H1 (cell line): ENCODE data around the gene INHBA. TPM values are rescaled to one million over a fixed set of nuclear protein-coding genes. Genes with fewer than 3 reads are reported as not detected.

Experiments used
- CTCF ChIA-PET: fragments of 300-600 bp; sonication (Branson Sonifier 250); formaldehyde crosslinking; loops from one replicate; lab custom pipeline; 2021; ENCODE audit not compliant: partially characterized antibody; lab: Charles Lee
- POLR2A ChIA-PET: fragments of 300-600 bp; sonication (Branson Sonifier 250); formaldehyde crosslinking; loops from one replicate; lab custom pipeline; 2021; ENCODE audit warnings: inconsistent platforms; ENCODE audit not compliant: partially characterized antibody; lab: Charles Lee
- DNase-seq, 2 experiments: peaks; one replicate each; pipeline versions ENCODE4 v3.0.0 to v3.0.0-alpha.2; 2010 to 2022; ENCODE audit warnings: low spot score in 2 of 2, low read depth in 1 of 2, mixed read lengths in 1 of 2
- FAIRE-seq: peaks from 2 replicates; lab custom pipeline; 2011; peaks lifted over from hg19 to GRCh38; lab: Jason Lieb, UNC
- H2AFZ ChIP-seq: 2 replicates; pipeline ENCODE4 v1.8.1; 2012; ENCODE audit warnings: low read length, inconsistent platforms
- H2AK5ac ChIP-seq: 2 replicates; pipeline ENCODE4 v1.6.1; 2013; ENCODE audit warnings: low read depth, low read length
- H2BK120ac ChIP-seq: replicated peaks from 2 replicates; pipeline ENCODE3; 2013; ENCODE audit warnings: low read depth, low read length, inconsistent platforms
- H2BK12ac ChIP-seq: 2 replicates; pipeline ENCODE4 v1.6.1; 2013; ENCODE audit warnings: low read depth, low read length
- H2BK15ac ChIP-seq: 2 replicates; pipeline ENCODE4 v1.6.1; 2013; ENCODE audit warnings: low read length
- H2BK20ac ChIP-seq: 2 replicates; pipeline ENCODE4 v1.6.1; 2013; ENCODE audit warnings: low read length
- H2BK5ac ChIP-seq: 2 replicates; pipeline ENCODE4 v1.6.1; 2013; ENCODE audit warnings: low read depth, low read length
- H3K14ac ChIP-seq: 2 replicates; pipeline ENCODE4 v1.6.1; 2013; ENCODE audit warnings: inconsistent platforms; ENCODE audit not compliant: insufficient read length
- H3K18ac ChIP-seq: 2 replicates; pipeline ENCODE4 v1.6.1; 2013; ENCODE audit warnings: low read length; ENCODE audit errors: extremely low read depth
- H3K23ac ChIP-seq: 2 replicates; pipeline ENCODE4 v1.6.1; 2013; ENCODE audit warnings: inconsistent platforms; ENCODE audit not compliant: insufficient read length
- H3K23me2 ChIP-seq: 2 replicates; pipeline ENCODE4 v1.6.1; 2013; ENCODE audit warnings: low read depth, low read length
- H3K27ac ChIP-seq: 2 replicates; pipeline ENCODE4 v1.6.1; 2011; ENCODE audit warnings: low read depth, low read length, inconsistent platforms
- H3K27me3 ChIP-seq, 4 experiments: replicated peaks in 1 of 4; 1 replicate in 1 of 4; 2 replicates in 3 of 4; pipeline versions ENCODE4 v1.6.1 to v1.8.1; 2011 to 2013; ENCODE audit warnings: low read length in 3 of 4, mild to moderate bottlenecking in 3 of 4, inconsistent platforms in 2 of 4, mixed read lengths in 2 of 4, moderate library complexity in 1 of 4; ENCODE audit not compliant: control insufficient read depth in 3 of 4, insufficient read depth in 3 of 4; ENCODE audit errors: extremely low read depth in 1 of 4
- H3K36me3 ChIP-seq, 4 experiments: 2 replicates each; pipeline versions ENCODE4 v1.6.1 to v1.8.1; 2011 to 2013; ENCODE audit warnings: mild to moderate bottlenecking in 4 of 4, low read length in 3 of 4, moderate library complexity in 2 of 4, control low read depth in 1 of 4, inconsistent platforms in 1 of 4; ENCODE audit not compliant: insufficient read depth in 4 of 4, control insufficient read depth in 2 of 4
- H3K4ac ChIP-seq: replicated peaks from 2 replicates; pipeline ENCODE3; 2013; ENCODE audit warnings: low read length, low read depth, mixed read lengths, inconsistent platforms; ENCODE audit not compliant: insufficient read length
- H3K4me1 ChIP-seq, 4 experiments: replicated peaks in 1 of 4; 1 replicate in 1 of 4; 2 replicates in 3 of 4; pipeline versions ENCODE4 v1.6.1 to v1.8.1; 2011 to 2013; ENCODE audit warnings: low read length in 3 of 4, inconsistent platforms in 2 of 4, mixed read lengths in 1 of 4; ENCODE audit not compliant: insufficient read depth in 4 of 4, control insufficient read depth in 3 of 4
- H3K4me2 ChIP-seq, 2 experiments: 2 replicates each; pipeline versions ENCODE4 v1.6.1 to v1.8.1; 2011 to 2013; ENCODE audit warnings: low read depth in 2 of 2, low read length in 2 of 2, control low read depth in 1 of 2, inconsistent platforms in 1 of 2, mild to moderate bottlenecking in 1 of 2; ENCODE audit not compliant: insufficient read depth in 1 of 2
- H3K4me3 ChIP-seq, 4 experiments: fragments of 200-600, 300-600 bp in 1 of 4; sonication (generic), shearing (Covaris generic), sonication (Bioruptor Twin) in 1 of 4; 2 replicates each; pipeline versions ENCODE4 v1.5.1 to v1.8.1; 2011 to 2016; ENCODE audit warnings: low read length in 4 of 4, low read depth in 3 of 4, control low read depth in 2 of 4, inconsistent platforms in 2 of 4, mild to moderate bottlenecking in 2 of 4, mixed read lengths in 1 of 4, moderate library complexity in 1 of 4; ENCODE audit not compliant: insufficient read depth in 2 of 4; ENCODE audit errors: extremely low read depth in 1 of 4
- H3K56ac ChIP-seq: replicated peaks from 2 replicates; pipeline ENCODE3; 2013; ENCODE audit warnings: low read depth, mild to moderate bottlenecking, mixed read lengths, low read length, inconsistent platforms; ENCODE audit not compliant: insufficient read length
- H3K79me1 ChIP-seq: 2 replicates; pipeline ENCODE4 v1.6.1; 2013; ENCODE audit warnings: low read depth, low read length, control low read depth
- H3K79me2 ChIP-seq, 2 experiments: 2 replicates each; pipeline versions ENCODE4 v1.6.1 to v1.8.1; 2012 to 2013; ENCODE audit warnings: low read length in 2 of 2, mild to moderate bottlenecking in 2 of 2, inconsistent platforms in 1 of 2; ENCODE audit not compliant: insufficient read depth in 2 of 2, control insufficient read depth in 1 of 2
- H3K9ac ChIP-seq, 4 experiments: replicated peaks in 1 of 4; 1 replicate in 1 of 4; 2 replicates in 3 of 4; pipeline versions ENCODE4 v1.6.1 to v1.8.1; 2011 to 2013; ENCODE audit warnings: low read depth in 3 of 4, low read length in 3 of 4, control low read depth in 2 of 4, mild to moderate bottlenecking in 2 of 4, moderate library complexity in 2 of 4, inconsistent platforms in 1 of 4; ENCODE audit errors: extremely low read depth in 1 of 4
- H3K9me3 ChIP-seq, 2 experiments: 2 replicates each; pipeline versions ENCODE4 v1.6.1 to v1.8.1; 2012 to 2013; ENCODE audit warnings: mild to moderate bottlenecking in 2 of 2, moderate library complexity in 2 of 2, control low read depth in 1 of 2, inconsistent platforms in 1 of 2, low read depth in 1 of 2, low read length in 1 of 2, mixed read lengths in 1 of 2; ENCODE audit not compliant: insufficient read depth in 2 of 2
- H4K20me1 ChIP-seq, 2 experiments: replicated peaks in 1 of 2; 2 replicates each; pipeline versions ENCODE3 to v1.8.1; 2011 to 2013; ENCODE audit warnings: inconsistent platforms in 2 of 2, low read length in 2 of 2, mild to moderate bottlenecking in 1 of 2; ENCODE audit not compliant: insufficient read depth in 2 of 2, control insufficient read depth in 1 of 2
- H4K5ac ChIP-seq: 2 replicates; pipeline ENCODE4 v1.6.1; 2013; ENCODE audit warnings: low read length, low read depth, mixed read lengths, inconsistent platforms; ENCODE audit not compliant: insufficient read length
- H4K8ac ChIP-seq: 2 replicates; pipeline ENCODE4 v1.8.0; 2013; ENCODE audit warnings: mild to moderate bottlenecking, moderate library complexity, low read length, inconsistent platforms; ENCODE audit not compliant: insufficient read depth; ENCODE audit errors: extremely low read depth
- H4K91ac ChIP-seq: replicated peaks from 2 replicates; pipeline ENCODE3; 2013; ENCODE audit warnings: low read length, mixed read lengths, inconsistent platforms; ENCODE audit not compliant: insufficient read length
- CHD2 ChIP-seq: IDR thresholded peaks from 2 replicates; pipeline ENCODE4 v1.6.1; 2012; ENCODE audit warnings: low read length, improper control_type of control experiment
- POU5F1 ChIP-seq: IDR thresholded peaks from 2 replicates; pipeline ENCODE4 v1.6.1; 2011; ENCODE audit warnings: low read depth, mild to moderate bottlenecking, low read length, moderate library complexity
- TEAD4 ChIP-seq: IDR thresholded peaks from 2 replicates; pipeline ENCODE4 v1.6.1; 2012; ENCODE audit warnings: low read depth, low read length, inconsistent platforms, mixed read lengths
- WGBS, 2 experiments: shearing (Covaris generic) in 1 of 2; methylation state at CpG; one replicate each; pipeline versions ENCODE4 v1.1.6 to v1.1.7; 2013 to 2015; ENCODE audit warnings: low lambda C conversion rate in 2 of 2, mixed read lengths in 2 of 2, inconsistent platforms in 1 of 2, low coverage in 1 of 2, missing lambda C conversion rate in 1 of 2; ENCODE audit not compliant: insufficient replicate concordance in 2 of 2, insufficient coverage in 1 of 2, insufficient read length in 1 of 2; ENCODE audit errors: extremely low coverage in 1 of 2, missing lambda C conversion rate in 1 of 2; 5-methylcytosine and 5-hydroxymethylcytosine counted together
- polyA plus RNA-seq, 7 experiments: library from polyadenylated mRNA; depleted of rRNA in 3 of 7; stranded (reverse) in 5 of 7; unstranded in 2 of 7; fragments of >200 nt in 5 of 7; fragments of 200-250 nt in 2 of 7; gene quantifications; 1 replicate in 5 of 7; 2 replicates in 1 of 7; 4 replicates in 1 of 7; pipeline versions ENCODE4 v1.2.1 to v1.2.3, GENCODE V29; 2011 to 2013; ENCODE audit warnings: missing spikeins in 2 of 7, mixed read lengths in 2 of 7
- total RNA-seq: library from RNA; stranded (reverse); fragmentation: NEBNext Ultra II Directional; extraction: Animal tissue kit (Norgen Biotek cat#: 25700); gene quantifications from 2 replicates; pipeline ENCODE4 v1.2.1, GENCODE V29; 2021

Gene INHBA
- total and polyA plus RNA-seq, 2 of the 8 experiments (the other 6 are each of a cell fraction or from before 2014, with no cell fraction given): 1.1 to 2.7 TPM

- no peak overlapping the region for H3K23ac ChIP-seq
- H3K23me2 ChIP-seq: no peaks in the 10 kb centered on the region
- ChIA-PET POLR2A (no interaction called here), CTCF (no interaction called here)
- H3K14ac ChIP-seq: no peak overlapping the region
- H3K36me3 ChIP-seq: no peaks in the 10 kb centered on the region
- FAIRE-seq (no peak), DNase-seq (no peak)
- no peak overlapping the region for H3K4me2 ChIP-seq
- H3K4ac ChIP-seq: no peak overlapping the region
- no peaks in the 10 kb centered on the region for H3K79me1 ChIP-seq
- no peak overlapping the region for H2BK20ac ChIP-seq
- H3K18ac ChIP-seq: no peak overlapping the region
- no peak overlapping the region for H4K5ac ChIP-seq
- no peak overlapping the region for H2AK5ac ChIP-seq
- H2BK120ac ChIP-seq: no peak overlapping the region
- no peak overlapping the region for H2AFZ ChIP-seq
- no peak overlapping the region for H2BK15ac ChIP-seq
- H2BK12ac ChIP-seq: no peak overlapping the region
- H3K4me1 ChIP-seq: peaks cover 0 to 6% (median 4%) of the 10 kb centered on the region in 4 experiments; a peak in 3 of 7 replicates
- no peaks in the 10 kb centered on the region for H3K27me3 ChIP-seq
- no peaks in the 10 kb centered on the region for H3K79me2 ChIP-seq
- H3K56ac ChIP-seq: no peak overlapping the region
- WGBS, 2 experiments: 95% methylated on average over 1 of the region's 1 CpG; no CpG with 5 or more reads in 1 of the 2 experiments
- no peak overlapping the region for H4K8ac ChIP-seq
- no peaks in the 10 kb centered on the region for H3K9me3 ChIP-seq
- no peak overlapping the region for H3K4me3 ChIP-seq
- H3K27ac ChIP-seq: no peak overlapping the region
- H4K91ac ChIP-seq: no peak overlapping the region
- H3K9ac ChIP-seq: no peak overlapping the region
- H4K20me1 ChIP-seq: no peaks in the 10 kb centered on the region
- no peak overlapping the region for H2BK5ac ChIP-seq
- no peak for TF ChIP-seq TEAD4
- no peak for TF ChIP-seq POU5F1
- TF ChIP-seq CHD2: no peak
Observed at GRCh38 chr7:41643616-41644015, 59.3 kb downstream of the INHBA start.
